OCI-LY3 (cell line): ENCODE data around the gene EXOC4.

ENCODE experiments used
- H2AFZ ChIP-seq: fragments of 200-600, 300-600 bp; shearing (Covaris generic); 2 replicates; pipeline ENCODE4 v1.6.0; 2014; ENCODE audit warnings: antibody characterized with exemption, low read depth, low read length
- H3K27ac ChIP-seq: fragments of 200-600, 300-600 bp; sonication (generic); 2 replicates; pipeline ENCODE4 v1.5.1; 2014; ENCODE audit warnings: mild to moderate bottlenecking, low read length, moderate library complexity, mixed read lengths
- H3K27me3 ChIP-seq: fragments of 200-600, 300-600 bp; sonication (generic); 2 replicates; pipeline ENCODE4 v1.6.1; 2014; ENCODE audit warnings: low read depth, low read length, mixed read lengths
- H3K36me3 ChIP-seq: fragments of 200-600, 300-600 bp; sonication (generic); replicated peaks from 2 replicates; pipeline ENCODE3; 2014; ENCODE audit warnings: low read depth, low read length, mixed read lengths
- H3K4me1 ChIP-seq: fragments of 300-600, 200-600 bp; sonication (generic); 2 replicates; pipeline ENCODE4 v1.6.1; 2014; ENCODE audit warnings: low read length, mixed read lengths
- H3K4me2 ChIP-seq: fragments of 200-600, 300-600 bp; sonication (generic); 2 replicates; pipeline ENCODE4 v1.6.1; 2014; ENCODE audit warnings: low read length, mixed read lengths
- H3K4me3 ChIP-seq: fragments of 300-600, 200-600 bp; sonication (generic); 2 replicates; pipeline ENCODE4 v1.5.1; 2014; ENCODE audit warnings: antibody characterized with exemption, mild to moderate bottlenecking, low read length, moderate library complexity
- H3K79me2 ChIP-seq: fragments of 300-600, 200-600 bp; shearing (Covaris generic); 2 replicates; pipeline ENCODE4 v1.6.1; 2014; ENCODE audit warnings: mild to moderate bottlenecking, low read length, mixed read lengths
- H3K9ac ChIP-seq: fragments of 300-600, 200-600 bp; shearing (Covaris generic); 2 replicates; pipeline ENCODE4 v1.6.0; 2014; ENCODE audit warnings: mild to moderate bottlenecking, low read length, moderate library complexity
- H3K9me3 ChIP-seq: fragments of 200-600, 300-600 bp; shearing (Covaris generic); 2 replicates; pipeline ENCODE4 v1.6.1; 2014; ENCODE audit warnings: low read length, mixed read lengths; ENCODE audit not compliant: insufficient read depth
- H4K20me1 ChIP-seq: fragments of 200-600, 300-600 bp; sonication (generic); 2 replicates; pipeline ENCODE4 v1.6.1; 2016; ENCODE audit warnings: low read length, mixed read lengths; ENCODE audit not compliant: insufficient read depth
- CTCF ChIP-seq: fragments of 200-600, 300-600 bp; sonication (generic); IDR thresholded peaks from 2 replicates; pipeline ENCODE4 v1.5.1; 2014; ENCODE audit warnings: antibody characterized with exemption, low read length, low read depth
- EZH2phosphoT487 ChIP-seq: fragments of 200-600 bp; shearing (Covaris generic); IDR thresholded peaks from 2 replicates; pipeline ENCODE4 v1.6.1; 2018; ENCODE audit warnings: antibody characterized with exemption, mixed run types, low read depth

Gene EXOC4

GRCh38 chr7:133542209-133542780, 289.4 kb downstream of the EXOC4 start:
- no peaks in the 10 kb centered on the region for H3K4me1 ChIP-seq
- no peaks in the 10 kb centered on the region for H4K20me1 ChIP-seq
- no peaks in the 10 kb centered on the region for H3K9me3 ChIP-seq
- no peaks in the 10 kb centered on the region for H3K79me2 ChIP-seq
- no peaks in the 10 kb centered on the region for H3K27me3 ChIP-seq
- no peak overlapping the region for H3K9ac ChIP-seq
- no peak overlapping the region for H2AFZ ChIP-seq
- no peak overlapping the region for H3K4me3 ChIP-seq
- TF ChIP-seq CTCF (no peak), EZH2phosphoT487 (no peak)
- no peak overlapping the region for H3K27ac ChIP-seq
- no peaks in the 10 kb centered on the region for H3K36me3 ChIP-seq
- H3K4me2 ChIP-seq, result no peak overlapping the region

DNA sequence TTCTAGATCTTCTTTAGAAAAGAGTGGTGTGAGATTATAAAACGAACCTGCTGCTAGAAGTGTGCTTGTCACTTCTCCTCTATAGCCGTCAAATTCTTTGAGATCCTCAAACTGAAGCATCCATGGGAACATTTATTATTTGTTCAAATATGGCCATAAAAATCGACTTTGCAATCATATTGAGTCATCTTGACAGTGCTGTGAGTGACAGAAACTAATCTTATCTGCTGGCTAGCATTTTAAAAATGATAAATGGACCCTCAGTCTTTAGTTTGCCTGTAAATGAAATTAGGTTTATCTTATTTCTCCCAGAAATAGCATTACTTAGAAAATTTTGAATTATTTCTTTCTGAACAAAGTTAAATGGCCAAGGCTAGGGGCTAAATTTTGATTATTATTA, 290.8 kb downstream of the EXOC4 start:
- Histone ChIP-seq H3K4me1 (no peaks in the 10 kb centered on the region), H3K27me3 (no peaks in the 10 kb centered on the region), H3K36me3 (no peaks in the 10 kb centered on the region), H3K9me3 (no peaks in the 10 kb centered on the region), H3K27ac (no peak overlapping the region), H3K4me2 (no peak overlapping the region), H2AFZ (no peak overlapping the region), H3K9ac (no peak overlapping the region), H3K79me2 (no peaks in the 10 kb centered on the region), H3K4me3 (no peak overlapping the region), H4K20me1 (no peaks in the 10 kb centered on the region)
- no peak for TF ChIP-seq CTCF
- TF ChIP-seq EZH2phosphoT487, result no peak

GRCh38 chr7:133545618-133546017, 292.7 kb downstream of the EXOC4 start:
- no peak overlapping the region for H2AFZ ChIP-seq
- no peaks in the 10 kb centered on the region for H3K79me2 ChIP-seq
- no peaks in the 10 kb centered on the region for H3K4me1 ChIP-seq
- H4K20me1 ChIP-seq, result no peaks in the 10 kb centered on the region
- H3K27ac ChIP-seq, result no peak overlapping the region
- H3K4me2 ChIP-seq, result no peak overlapping the region
- TF ChIP-seq EZH2phosphoT487, result no peak
- TF ChIP-seq CTCF, result no peak
- H3K9me3 ChIP-seq, result no peaks in the 10 kb centered on the region
- H3K36me3 ChIP-seq, result no peaks in the 10 kb centered on the region
- H3K4me3 ChIP-seq, result no peak overlapping the region
- H3K27me3 ChIP-seq, result no peaks in the 10 kb centered on the region
- H3K9ac ChIP-seq, result no peak overlapping the region

DNA sequence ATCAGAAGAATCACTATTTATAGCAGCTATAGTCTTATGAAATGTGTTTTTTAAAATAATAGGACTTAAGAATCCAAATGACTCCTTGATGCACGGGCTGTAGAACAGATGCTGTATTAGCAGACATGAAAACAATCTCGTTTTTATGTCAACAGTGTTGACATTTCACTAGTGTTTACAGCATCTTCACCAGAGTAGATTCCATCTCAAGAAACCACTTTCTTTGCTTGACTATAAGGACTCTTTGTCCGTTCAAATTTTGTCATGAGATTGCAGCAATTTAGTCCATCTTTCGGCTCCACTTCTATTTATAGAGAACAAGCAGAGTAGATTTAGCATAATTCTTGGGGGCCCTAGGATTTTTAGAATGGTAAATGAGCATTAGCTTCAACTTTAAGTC, 295.1 kb downstream of the EXOC4 start:
- H4K20me1 ChIP-seq, result no peaks in the 10 kb centered on the region
- no peaks in the 10 kb centered on the region for H3K79me2 ChIP-seq
- H3K9ac ChIP-seq, result no peak overlapping the region
- TF ChIP-seq CTCF (no peak), EZH2phosphoT487 (no peak)
- H3K4me3 ChIP-seq, result no peak overlapping the region
- H3K9me3 ChIP-seq, result no peaks in the 10 kb centered on the region
- no peaks in the 10 kb centered on the region for H3K4me1 ChIP-seq
- H3K4me2 ChIP-seq, result no peak overlapping the region
- no peaks in the 10 kb centered on the region for H3K27me3 ChIP-seq
- H3K36me3 ChIP-seq, result no peaks in the 10 kb centered on the region
- no peak overlapping the region for H3K27ac ChIP-seq
- H2AFZ ChIP-seq, result no peak overlapping the region
